Small intestine (tissue), 7 donors: Measurements from ENCODE around the gene KBTBD13. TPM values are rescaled to one million over a fixed set of nuclear protein-coding genes. Genes with fewer than 3 reads are reported as not detected.

Experiments
- DNase-seq, 2 donors: peaks; one replicate each; pipeline versions ENCODE4 v3.0.0 to v3.0.0-alpha.2; 2013
- FAIRE-seq: peaks from 2 replicates; lab custom pipeline; 2012; peaks lifted over from hg19 to GRCh38; lab: Jason Lieb, UNC
- H3K27ac ChIP-seq, 3 donors: one replicate each; pipeline ENCODE4 v1.5.1; 2013; ENCODE audit warnings: low read length in 2 of 3, mild to moderate bottlenecking in 2 of 3, control low read depth in 1 of 3, inconsistent platforms in 1 of 3, low read depth in 1 of 3, moderate library complexity in 1 of 3
- H3K27me3 ChIP-seq, 3 donors: one replicate each; pipeline ENCODE4 v1.6.1; 2013; ENCODE audit warnings: low read length in 3 of 3, inconsistent platforms in 1 of 3; ENCODE audit not compliant: control insufficient read depth in 3 of 3, insufficient read depth in 3 of 3
- H3K36me3 ChIP-seq, 3 donors: one replicate each; pipeline ENCODE4 v1.6.1; 2013; ENCODE audit warnings: low read length in 3 of 3, inconsistent platforms in 1 of 3, low read depth in 1 of 3, mild to moderate bottlenecking in 1 of 3, moderate library complexity in 1 of 3; ENCODE audit not compliant: control insufficient read depth in 3 of 3, insufficient read depth in 2 of 3
- H3K4me1 ChIP-seq, 3 donors: one replicate each; pipeline ENCODE4 v1.6.1; 2013; ENCODE audit warnings: low read length in 2 of 3, inconsistent platforms in 1 of 3, low read depth in 1 of 3, mild to moderate bottlenecking in 1 of 3, moderate library complexity in 1 of 3; ENCODE audit not compliant: control insufficient read depth in 3 of 3, insufficient read depth in 2 of 3
- H3K4me3 ChIP-seq, 3 donors: one replicate each; pipeline ENCODE4 v1.5.1; 2013; ENCODE audit warnings: low read length in 3 of 3, control low read depth in 1 of 3, inconsistent platforms in 1 of 3, low read depth in 1 of 3, mild to moderate bottlenecking in 1 of 3, moderate library complexity in 1 of 3
- H3K9me3 ChIP-seq, 2 donors: one replicate each; pipeline ENCODE4 v1.6.1; 2013; ENCODE audit warnings: low read depth in 1 of 2, low read length in 1 of 2; ENCODE audit not compliant: control insufficient read depth in 2 of 2, insufficient read depth in 1 of 2
- WGBS, 3 donors: extraction: QIAGEN DNeasy Blood & Tissue Kit; methylation state at CpG; one replicate each; pipeline ENCODE4 v1.1.7; 2013; 5-methylcytosine and 5-hydroxymethylcytosine counted together
- polyA plus RNA-seq, 4 donors: library from polyadenylated mRNA; stranded (reverse) in 3 of 4; unstranded in 1 of 4; fragments of 200-250 nt in 3 of 4; fragments of 120-200 nt in 1 of 4; gene quantifications; one replicate each; pipeline versions ENCODE4 v1.2.1 to v1.2.3, GENCODE V29; 2013
- donor health status: healthy with polysubstance abuse.
- donor health status: control.
- donor health status: control.
- donor health status: Bipolar disorder and iron deficiency.
- donor health status: healthy.

Gene KBTBD13
- polyA plus RNA-seq, 4 donors: 0.03 TPM; not detected in 2

GRCh38 chr15:65055201-65055870 lies 21.2 kb upstream of the KBTBD13 start:
- Histone ChIP-seq H3K9me3 (no peaks in the 10 kb centered on the region), H3K27ac (peak overlapping the region; percentile 47 to 76 (median 68))
- 23 to 38% (median 34%) methylated on average over 6 of the region's 6 CpGs for WGBS, 3 donors

GRCh38 chr15:65056106-65056505 lies 20.4 kb upstream of the KBTBD13 start:
- H3K27ac ChIP-seq: peak overlapping the region in 1 of 3 donors; percentile 69
- no peak for FAIRE-seq
- H3K27me3 ChIP-seq: no peaks in the 10 kb centered on the region
- no peak overlapping the region for H3K4me3 ChIP-seq
- H3K36me3 ChIP-seq: peaks cover 0 to 41% (median 7%) of the 10 kb centered on the region in 3 donors
- peaks cover 5 to 32% (median 12%) of the 10 kb centered on the region in 3 donors for H3K4me1 ChIP-seq
- H3K9me3 ChIP-seq: no peaks in the 10 kb centered on the region
- 81 to 89% (median 82%) methylated on average over 9 of the region's 9 CpGs for WGBS, 3 donors
- DNase-seq: no peak

More at GRCh38 chr15:65055201-65055870, 21.2 kb upstream of the KBTBD13 start:
- Histone ChIP-seq H3K27me3 (no peaks in the 10 kb centered on the region), H3K36me3 (peaks cover 0 to 44% (median 8%) of the 10 kb centered on the region in 3 donors), H3K4me1 (peaks cover 5 to 32% (median 12%) of the 10 kb centered on the region in 3 donors), H3K4me3 (no peak overlapping the region)
- DNase-seq: peak; percentile 68 to 96
- FAIRE-seq: no peak

- WGBS, 3 donors: 52 to 72% (median 62%) methylated on average over 8 of the region's 8 CpGs
- H3K9me3 ChIP-seq: no peaks in the 10 kb centered on the region
- peak overlapping the region; percentile 18 to 83 (median 62) for H3K27ac ChIP-seq
- peaks cover 5 to 32% (median 12%) of the 10 kb centered on the region in 3 donors for H3K4me1 ChIP-seq
- H3K36me3 ChIP-seq: peaks cover 0 to 32% (median 2%) of the 10 kb centered on the region in 3 donors
- H3K4me3 ChIP-seq: no peak overlapping the region
- FAIRE-seq: no peak
- no peaks in the 10 kb centered on the region for H3K27me3 ChIP-seq
- DNase-seq: peak; percentile 81 to 93
Observed at GRCh38 chr15:65056868-65057548, 19.5 kb upstream of the KBTBD13 start.

- no peak for FAIRE-seq
- peaks cover 5 to 32% (median 12%) of the 10 kb centered on the region in 3 donors for H3K4me1 ChIP-seq
- peak overlapping the region in 1 of 3 donors; percentile 62 for H3K27ac ChIP-seq
- H3K9me3 ChIP-seq: no peaks in the 10 kb centered on the region
- H3K27me3 ChIP-seq: no peaks in the 10 kb centered on the region
- no peak overlapping the region for H3K4me3 ChIP-seq
- 92 to 95% (median 93%) methylated on average over 8 of the region's 8 CpGs for WGBS, 3 donors
- DNase-seq: no peak
- H3K36me3 ChIP-seq: peaks cover 0 to 30% (median 2%) of the 10 kb centered on the region in 3 donors
Observed at GRCh38 chr15:65057549-65057940, 19.0 kb upstream of the KBTBD13 start.

GRCh38 chr15:65058394-65059368 lies 17.9 kb upstream of the KBTBD13 start:
- FAIRE-seq (no peak), DNase-seq (no peak)
- 74 to 81% (median 74%) methylated on average over 16 of the region's 16 CpGs for WGBS, 3 donors
- Histone ChIP-seq H3K36me3 (peaks cover 0 to 21% (median 0%) of the 10 kb centered on the region in 3 donors), H3K27ac (no peak overlapping the region), H3K4me3 (no peak overlapping the region), H3K27me3 (no peaks in the 10 kb centered on the region), H3K4me1 (peaks cover 5 to 32% (median 12%) of the 10 kb centered on the region in 3 donors), H3K9me3 (no peaks in the 10 kb centered on the region)

GRCh38 chr15:65059369-65059750 lies 17.2 kb upstream of the KBTBD13 start:
- 74 to 83% (median 75%) methylated on average over 3 of the region's 3 CpGs for WGBS, 3 donors

GRCh38 chr15:65059931-65060596 lies 16.5 kb upstream of the KBTBD13 start:
- DNase-seq (no peak), FAIRE-seq (no peak)
- Histone ChIP-seq H3K4me1 (peaks cover 5 to 25% (median 7%) of the 10 kb centered on the region in 3 donors), H3K27ac (peak overlapping the region in 1 of 3 donors; percentile 11), H3K9me3 (no peaks in the 10 kb centered on the region), H3K4me3 (no peak overlapping the region), H3K36me3 (peaks cover 0 to 9% (median 0%) of the 10 kb centered on the region in 3 donors), H3K27me3 (peaks cover 0 to 2% (median 0%) of the 10 kb centered on the region in 3 donors)
- WGBS, 3 donors: 77 to 91% (median 91%) methylated on average over 4 of the region's 4 CpGs

More at GRCh38 chr15:65059369-65059750, 17.2 kb upstream of the KBTBD13 start:
- no peak for FAIRE-seq
- H3K27me3 ChIP-seq: no peaks in the 10 kb centered on the region
- no peak overlapping the region for H3K27ac ChIP-seq
- H3K9me3 ChIP-seq: no peaks in the 10 kb centered on the region
- DNase-seq: no peak
- H3K4me1 ChIP-seq: peaks cover 5 to 32% (median 12%) of the 10 kb centered on the region in 3 donors
- H3K4me3 ChIP-seq: no peak overlapping the region
- peaks cover 0 to 17% (median 0%) of the 10 kb centered on the region in 3 donors for H3K36me3 ChIP-seq
